GM12878 (cell line): ENCODE measurements around the gene MRPS5. TPM values are rescaled to one million over a fixed set of nuclear protein-coding genes. Genes with fewer than 3 reads are reported as not detected.

Source experiments
- ATAC-seq: fragments of 200-7000 bp; cut with Tn5 transposase; 3 replicates; pipeline ENCODE4 v1.9.1; 2020; ENCODE audit warnings: mild to moderate bottlenecking, moderate library complexity
- BruUV-seq: library from RNA; stranded (reverse); fragments of 400-500 nt; replicated peaks from 2 replicates; lab custom pipeline; 2021; lab: Mats Ljungman, UMichigan
- CTCF ChIA-PET: fragments of 300-600 bp; sonication (Branson Sonifier 250); formaldehyde crosslinking; extraction: SDS; loops from one replicate; lab custom pipeline; 2021; ENCODE audit warnings: inconsistent platforms; lab: Yijun Ruan, JAX
- POLR2A ChIA-PET: fragments of 350-600 bp; formaldehyde crosslinking; extraction: SDS; loops from one replicate; lab custom pipeline; 2021; ENCODE audit warnings: inconsistent platforms; lab: Charles Lee
- RAD21 ChIA-PET: fragments of 300-600 bp; sonication (Branson Sonifier 250); formaldehyde crosslinking; loops from one replicate; lab custom pipeline; 2023; ENCODE audit warnings: antibody characterized with exemption; ENCODE audit not compliant: unreplicated experiment; lab: Charles Lee
- SMC1A ChIA-PET: fragments of 300-600 bp; sonication (Branson Sonifier 250); formaldehyde crosslinking; loops from one replicate; lab custom pipeline; 2023; ENCODE audit not compliant: unreplicated experiment, uncharacterized antibody; lab: Charles Lee
- DNase-seq: peaks from one replicate; pipeline ENCODE4 v3.0.0-alpha.2; 2011; ENCODE audit warnings: low read depth, low spot score
- FAIRE-seq: peaks from 3 replicates; lab custom pipeline; 2011; peaks lifted over from hg19 to GRCh38; lab: Jason Lieb, UNC
- H2AFZ ChIP-seq: 2 replicates; pipeline ENCODE4 v1.6.0; 2011; ENCODE audit warnings: low read depth, low read length, control low read depth; ENCODE audit not compliant: control insufficient read depth
- H3K27ac ChIP-seq: 2 replicates; pipeline ENCODE4 v1.5.1; 2011; ENCODE audit warnings: control low read depth; ENCODE audit not compliant: control insufficient read depth, insufficient read depth
- H3K27me3 ChIP-seq, 2 experiments: replicated peaks in 1 of 2; 2 replicates each; pipeline versions ENCODE4 v1.6.0 to v1.6.1; 2011; ENCODE audit warnings: low read length in 1 of 2; ENCODE audit not compliant: control insufficient read depth in 2 of 2, insufficient read depth in 2 of 2
- H3K36me3 ChIP-seq, 2 experiments: 2 replicates each; pipeline ENCODE4 v1.5.1; 2011; ENCODE audit warnings: low read length in 1 of 2; ENCODE audit not compliant: control insufficient read depth in 2 of 2, insufficient read depth in 2 of 2
- H3K4me1 ChIP-seq: 2 replicates; pipeline ENCODE4 v1.6.1; 2011; ENCODE audit warnings: mild to moderate bottlenecking, low read length, moderate library complexity, mixed read lengths; ENCODE audit not compliant: control insufficient read depth, insufficient read depth
- H3K4me2 ChIP-seq: 2 replicates; pipeline ENCODE4 v1.6.0; 2011; ENCODE audit warnings: control low read depth; ENCODE audit not compliant: control insufficient read depth, insufficient read depth
- H3K4me3 ChIP-seq: fragments of 200-600 bp; sonication (generic); 2 replicates; pipeline ENCODE4 v1.5.1; 2016
- H3K79me2 ChIP-seq: 2 replicates; pipeline ENCODE4 v1.6.0; 2011; ENCODE audit warnings: low read length; ENCODE audit not compliant: control insufficient read depth, insufficient read depth
- H3K9ac ChIP-seq: 2 replicates; pipeline ENCODE4 v1.8.0; 2011; ENCODE audit warnings: low read length, control low read depth, mixed read lengths; ENCODE audit not compliant: control insufficient read depth, insufficient read depth
- H3K9me3 ChIP-seq: replicated peaks from 3 replicates; pipeline ENCODE4 v1.5.1; 2011; ENCODE audit warnings: mild to moderate bottlenecking, low read length; ENCODE audit not compliant: control insufficient read depth, insufficient read depth
- H4K20me1 ChIP-seq: 2 replicates; pipeline ENCODE4 v1.6.0; 2011; ENCODE audit not compliant: control insufficient read depth, insufficient read depth
- BCL3 ChIP-seq: IDR thresholded peaks from 2 replicates; pipeline ENCODE4 v1.6.1; 2011; ENCODE audit warnings: borderline replicate concordance, low read depth, mild to moderate bottlenecking, moderate library complexity, low read length; ENCODE audit not compliant: insufficient read depth, poor library complexity, severe bottlenecking
- BHLHE40 ChIP-seq, 2 experiments: fragments of 450-650 bp in 1 of 2; IDR thresholded peaks; 2 replicates each; pipeline ENCODE4 v1.6.1; 2011 to 2017; ENCODE audit warnings: low read depth in 2 of 2, borderline replicate concordance in 1 of 2, improper control_type of control experiment in 1 of 2, low read length in 1 of 2, mild to moderate bottlenecking in 1 of 2
- CEBPB ChIP-seq, 2 experiments: fragments of 150-350 bp in 1 of 2; IDR thresholded peaks; 2 replicates each; pipeline ENCODE4 v1.6.1; 2012 to 2014; ENCODE audit warnings: low read depth in 2 of 2, low read length in 2 of 2, borderline replicate concordance in 1 of 2, inconsistent platforms in 1 of 2
- E2F8 ChIP-seq: fragments of 450-650 bp; IDR thresholded peaks from 2 replicates; pipeline ENCODE4 v1.6.1; 2018; ENCODE audit warnings: mild to moderate bottlenecking, low read depth, moderate library complexity; ENCODE audit not compliant: partially characterized antibody
- EGR1 ChIP-seq, 2 experiments: IDR thresholded peaks; 1 replicate in 1 of 2; 2 replicates in 1 of 2; pipeline ENCODE4 v1.6.1; 2011 to 2012; ENCODE audit warnings: low read depth in 2 of 2, low read length in 2 of 2, borderline replicate concordance in 1 of 2, mild to moderate bottlenecking in 1 of 2, moderate library complexity in 1 of 2
- POU2F2 ChIP-seq: IDR thresholded peaks from 3 replicates; pipeline ENCODE4 v1.6.1; 2011; ENCODE audit warnings: low read depth, mild to moderate bottlenecking, low read length, borderline replicate concordance
- ZBTB33 ChIP-seq: fragments of 450-650 bp; IDR thresholded peaks from 2 replicates; pipeline ENCODE4 v1.6.1; 2017; ENCODE audit warnings: mild to moderate bottlenecking
- ZZZ3 ChIP-seq: IDR thresholded peaks from 2 replicates; pipeline ENCODE4 v1.6.1; 2011; ENCODE audit warnings: low read depth; ENCODE audit not compliant: control insufficient read depth, insufficient read length
- WGBS: methylation state at CpG from one replicate; pipeline ENCODE4 v1.1.6; 2016; ENCODE audit warnings: low lambda C conversion rate; ENCODE audit not compliant: insufficient replicate concordance, insufficient coverage; ENCODE audit errors: missing lambda C conversion rate; 5-methylcytosine and 5-hydroxymethylcytosine counted together
- in situ Hi-C: fragments of 300-500 bp; cut with MboI; formaldehyde crosslinking; loops from 9 replicates; pipeline ENCODE4 v1.14.3; 2018; ENCODE audit warnings: mixed read lengths
- intact Hi-C: fragments of 100-400 bp; cut with micrococcal nuclease; formaldehyde crosslinking; loops from one replicate; pipeline ENCODE4 v1.14.2; 2022; ENCODE audit not compliant: unreplicated experiment
- polyA plus RNA-seq, 11 experiments: library from polyadenylated mRNA; depleted of rRNA in 4 of 11; unstranded in 6 of 11; stranded (reverse) in 5 of 11; fragments of >200 nt; fragmentation: Nextera tagmentation in 4 of 11; fragmentation: Illumina TruSeq in 1 of 11; extraction: Ambion mirVana in 4 of 11; extraction: Trizol in 1 of 11; gene quantifications; 1 replicate in 1 of 11; 2 replicates in 10 of 11; pipeline versions ENCODE4 v1.2.1 to v1.2.3, GENCODE V29; 2011 to 2016; ENCODE audit warnings: inconsistent platforms in 2 of 11, missing spikeins in 2 of 11, low read depth in 1 of 11
- total RNA-seq, 4 experiments: library from RNA; depleted of rRNA in 3 of 4; stranded (reverse); fragments of >200 nt in 3 of 4; fragmentation: Illumina TruSeq in 1 of 4; extraction: Trizol in 1 of 4; gene quantifications; 2 replicates each; pipeline versions ENCODE4 v1.2.1 to v1.2.3, GENCODE V29; 2013 to 2021
- TF ChIP-seq, protein P1 (sequence below): fragments of 450-650 bp; IDR thresholded peaks from 2 replicates; pipeline ENCODE4 v1.6.1; 2017; ENCODE audit warnings: mild to moderate bottlenecking, moderate library complexity

The MRPS5 gene
- total and polyA plus RNA-seq, 10 of the 15 experiments (the other 5 are each of a cell fraction or from before 2014, with no cell fraction given): 54.8 to 93.0 (median 76.3) TPM

- SMC1A ChIA-PET: interaction anchor here (1.0 to 3.6 kb wide), 12 partner anchors 8 to 93 kb away, joined by 3 to 66 read pairs (median 6); partner anchors contain the start of genes MAL and MRPS5
- RAD21 ChIA-PET: interaction anchor here (0.8 to 5.9 kb wide), 15 partner anchors 11 to 93 kb away, joined by 3 to 120 read pairs (median 5); partner anchors contain the start of gene MAL
- H2AFZ ChIP-seq: no peak overlapping the region
- no peaks in the 10 kb centered on the region for H4K20me1 ChIP-seq
- H3K9me3 ChIP-seq: no peaks in the 10 kb centered on the region
- no peak for ATAC-seq
- no TSS peak for BruUV-seq
- DNase-seq: no peak
- WGBS: 48% methylated on average over 7 of the region's 7 CpGs
- no peak for FAIRE-seq
- in situ Hi-C loops: loop anchor here (5.0 kb wide), 1 partner anchor 57 kb away; no protein-coding TSS in a partner anchor
- H3K27ac ChIP-seq: no peak overlapping the region
- no peaks in the 10 kb centered on the region; a peak in 1 of 4 replicates for H3K27me3 ChIP-seq
- intact Hi-C loops: loop anchor here (5.0 kb wide), 1 partner anchor 37 kb away; no protein-coding TSS in a partner anchor
- H3K79me2 ChIP-seq: no peaks in the 10 kb centered on the region
- CTCF ChIA-PET: interaction anchor here (0.7 to 12.6 kb wide), 19 partner anchors 9 to 122 kb away, joined by 3 to 339 read pairs (median 5); partner anchors contain the start of genes MAL and MRPS5
- H3K36me3 ChIP-seq: no peaks in the 10 kb centered on the region
- POLR2A ChIA-PET: interaction anchor here (0.8 to 2.1 kb wide), 5 partner anchors 16 to 57 kb away, joined by 3 to 10 read pairs (median 5); partner anchors contain the start of gene MAL
- H3K9ac ChIP-seq: no peak overlapping the region
- no peak overlapping the region for H3K4me2 ChIP-seq
- H3K4me3 ChIP-seq: no peak overlapping the region
- peaks cover 11% of the 10 kb centered on the region for H3K4me1 ChIP-seq
- TF ChIP-seq E2F8 (no peak), CEBPB (IDR thresholded peaks at IDR 0.05; ENCODE audit: borderline replicate concordance in 1 of 2, low read depth in 2 of 2, low read length in 2 of 2) (no peak), ZBTB33 (no peak), BHLHE40 (IDR thresholded peaks at IDR 0.05; ENCODE audit: borderline replicate concordance in 1 of 2, low read depth in 2 of 2, low read length in 1 of 2) (no peak), EGR1 (IDR thresholded peaks at IDR 0.05; ENCODE audit: borderline replicate concordance in 1 of 2, low read depth in 2 of 2, low read length in 2 of 2) (no peak), POU2F2 (no peak), ZZZ3 (no peak), BCL3 (no peak)
- TF ChIP-seq, protein P1, sequence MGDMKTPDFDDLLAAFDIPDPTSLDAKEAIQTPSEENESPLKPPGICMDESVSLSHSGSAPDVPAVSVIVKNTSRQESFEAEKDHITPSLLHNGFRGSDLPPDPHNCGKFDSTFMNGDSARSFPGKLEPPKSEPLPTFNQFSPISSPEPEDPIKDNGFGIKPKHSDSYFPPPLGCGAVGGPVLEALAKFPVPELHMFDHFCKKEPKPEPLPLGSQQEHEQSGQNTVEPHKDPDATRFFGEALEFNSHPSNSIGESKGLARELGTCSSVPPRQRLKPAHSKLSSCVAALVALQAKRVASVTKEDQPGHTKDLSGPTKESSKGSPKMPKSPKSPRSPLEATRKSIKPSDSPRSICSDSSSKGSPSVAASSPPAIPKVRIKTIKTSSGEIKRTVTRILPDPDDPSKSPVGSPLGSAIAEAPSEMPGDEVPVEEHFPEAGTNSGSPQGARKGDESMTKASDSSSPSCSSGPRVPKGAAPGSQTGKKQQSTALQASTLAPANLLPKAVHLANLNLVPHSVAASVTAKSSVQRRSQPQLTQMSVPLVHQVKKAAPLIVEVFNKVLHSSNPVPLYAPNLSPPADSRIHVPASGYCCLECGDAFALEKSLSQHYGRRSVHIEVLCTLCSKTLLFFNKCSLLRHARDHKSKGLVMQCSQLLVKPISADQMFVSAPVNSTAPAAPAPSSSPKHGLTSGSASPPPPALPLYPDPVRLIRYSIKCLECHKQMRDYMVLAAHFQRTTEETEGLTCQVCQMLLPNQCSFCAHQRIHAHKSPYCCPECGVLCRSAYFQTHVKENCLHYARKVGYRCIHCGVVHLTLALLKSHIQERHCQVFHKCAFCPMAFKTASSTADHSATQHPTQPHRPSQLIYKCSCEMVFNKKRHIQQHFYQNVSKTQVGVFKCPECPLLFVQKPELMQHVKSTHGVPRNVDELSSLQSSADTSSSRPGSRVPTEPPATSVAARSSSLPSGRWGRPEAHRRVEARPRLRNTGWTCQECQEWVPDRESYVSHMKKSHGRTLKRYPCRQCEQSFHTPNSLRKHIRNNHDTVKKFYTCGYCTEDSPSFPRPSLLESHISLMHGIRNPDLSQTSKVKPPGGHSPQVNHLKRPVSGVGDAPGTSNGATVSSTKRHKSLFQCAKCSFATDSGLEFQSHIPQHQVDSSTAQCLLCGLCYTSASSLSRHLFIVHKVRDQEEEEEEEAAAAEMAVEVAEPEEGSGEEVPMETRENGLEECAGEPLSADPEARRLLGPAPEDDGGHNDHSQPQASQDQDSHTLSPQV: no peak
Observed at GRCh38 chr2:95079199-95079683, 42.4 kb downstream of the MRPS5 start.
